MCF 10A (cell line): ENCODE measurements around the gene FPR3. TPM values are rescaled to one million over a fixed set of nuclear protein-coding genes. Genes with fewer than 3 reads are reported as not detected.
A peak's percentile ranks its signal among the peaks of the same experiment; 100 is the strongest.

Experiments
- BruUV-seq: library from RNA; stranded (reverse); fragments of 400-500 nt; replicated peaks from 2 replicates; lab custom pipeline; 2021; lab: Mats Ljungman, UMichigan
- CTCF ChIA-PET: fragments of 300-600 bp; sonication (Branson Sonifier 250); formaldehyde crosslinking; extraction: SDS; loops from one replicate; lab custom pipeline; 2021; ENCODE audit warnings: antibody characterized with exemption, inconsistent platforms; lab: Yijun Ruan, JAX
- POLR2A ChIA-PET: fragments of 300-600, 350-650 bp; sonication (Branson Sonifier 250); formaldehyde crosslinking; extraction: SDS; loops from one replicate; lab custom pipeline; 2020; ENCODE audit warnings: antibody characterized with exemption, inconsistent platforms; lab: Yijun Ruan, JAX
- DNase-seq: peaks from one replicate; pipeline ENCODE4 v3.0.0-alpha.2; 2018; ENCODE audit not compliant: unreplicated experiment
- H3K27ac Mint-ChIP-seq: one replicate; pipeline ENCODE4 v1.8.0; 2022; ENCODE audit warnings: mild to moderate bottlenecking, low read depth, mixed read lengths; ENCODE audit not compliant: unreplicated experiment
- H3K27me3 Mint-ChIP-seq: one replicate; pipeline ENCODE4 v1.8.0; 2022; ENCODE audit warnings: mixed read lengths; ENCODE audit not compliant: insufficient read depth, unreplicated experiment
- H3K36me3 Mint-ChIP-seq: one replicate; pipeline ENCODE4 v1.8.0; 2022; ENCODE audit warnings: mild to moderate bottlenecking, moderate library complexity, mixed read lengths; ENCODE audit not compliant: insufficient read depth, unreplicated experiment
- H3K4me1 Mint-ChIP-seq: one replicate; pipeline ENCODE4 v1.8.0; 2022; ENCODE audit warnings: mixed read lengths; ENCODE audit not compliant: insufficient read depth, unreplicated experiment
- H3K4me3 Mint-ChIP-seq: one replicate; pipeline ENCODE4 v1.8.0; 2022; ENCODE audit warnings: mild to moderate bottlenecking, moderate library complexity, mixed read lengths; ENCODE audit not compliant: unreplicated experiment
- H3K9me3 Mint-ChIP-seq: one replicate; pipeline ENCODE4 v1.8.0; 2022; ENCODE audit warnings: mixed read lengths; ENCODE audit not compliant: unreplicated experiment
- intact Hi-C: fragments of 100-400 bp; cut with micrococcal nuclease; formaldehyde crosslinking; loops from 2 replicates; pipeline ENCODE4 v1.14.1; 2022
- total RNA-seq: library from RNA; stranded (reverse); gene quantifications from 2 replicates; pipeline ENCODE4 v1.2.3, GENCODE V29; 2022
- TF ChIP-seq, protein P1 (sequence below): fragments of 200-600 bp; IDR thresholded peaks from one replicate; pipeline ENCODE4 v1.8.0; 2022; ENCODE audit warnings: antibody characterized with exemption, mild to moderate bottlenecking; ENCODE audit not compliant: unreplicated experiment

The FPR3 gene
- total RNA-seq, 1 experiment from 2014 or later, result not detected

- Mint-ChIP-seq H3K4me3 (no peak overlapping the region), H3K27ac (no peak overlapping the region), H3K27me3 (no peaks in the 10 kb centered on the region), H3K4me1 (peaks cover 29% of the 10 kb centered on the region), H3K36me3 (no peaks in the 10 kb centered on the region), H3K9me3 (no peaks in the 10 kb centered on the region)
- BruUV-seq, result no TSS peak
- TF ChIP-seq, protein P1, sequence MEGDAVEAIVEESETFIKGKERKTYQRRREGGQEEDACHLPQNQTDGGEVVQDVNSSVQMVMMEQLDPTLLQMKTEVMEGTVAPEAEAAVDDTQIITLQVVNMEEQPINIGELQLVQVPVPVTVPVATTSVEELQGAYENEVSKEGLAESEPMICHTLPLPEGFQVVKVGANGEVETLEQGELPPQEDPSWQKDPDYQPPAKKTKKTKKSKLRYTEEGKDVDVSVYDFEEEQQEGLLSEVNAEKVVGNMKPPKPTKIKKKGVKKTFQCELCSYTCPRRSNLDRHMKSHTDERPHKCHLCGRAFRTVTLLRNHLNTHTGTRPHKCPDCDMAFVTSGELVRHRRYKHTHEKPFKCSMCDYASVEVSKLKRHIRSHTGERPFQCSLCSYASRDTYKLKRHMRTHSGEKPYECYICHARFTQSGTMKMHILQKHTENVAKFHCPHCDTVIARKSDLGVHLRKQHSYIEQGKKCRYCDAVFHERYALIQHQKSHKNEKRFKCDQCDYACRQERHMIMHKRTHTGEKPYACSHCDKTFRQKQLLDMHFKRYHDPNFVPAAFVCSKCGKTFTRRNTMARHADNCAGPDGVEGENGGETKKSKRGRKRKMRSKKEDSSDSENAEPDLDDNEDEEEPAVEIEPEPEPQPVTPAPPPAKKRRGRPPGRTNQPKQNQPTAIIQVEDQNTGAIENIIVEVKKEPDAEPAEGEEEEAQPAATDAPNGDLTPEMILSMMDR, result no peak
- intact Hi-C loops, result no loop called here
- DNase-seq, result no peak
- CTCF ChIA-PET, result interaction anchor here (0.6 to 2.7 kb wide), 8 partner anchors 12 to 1425 kb away, joined by 3 to 18 read pairs (median 5); no protein-coding TSS in a partner anchor
- POLR2A ChIA-PET, result interaction anchor here (1.3 to 1.4 kb wide), 2 partner anchors 12 to 331 kb away, joined by 3 to 4 read pairs; no protein-coding TSS in a partner anchor
Observed at GRCh38 chr19:51807925-51808324, 13.0 kb downstream of the FPR3 start.

DNA sequence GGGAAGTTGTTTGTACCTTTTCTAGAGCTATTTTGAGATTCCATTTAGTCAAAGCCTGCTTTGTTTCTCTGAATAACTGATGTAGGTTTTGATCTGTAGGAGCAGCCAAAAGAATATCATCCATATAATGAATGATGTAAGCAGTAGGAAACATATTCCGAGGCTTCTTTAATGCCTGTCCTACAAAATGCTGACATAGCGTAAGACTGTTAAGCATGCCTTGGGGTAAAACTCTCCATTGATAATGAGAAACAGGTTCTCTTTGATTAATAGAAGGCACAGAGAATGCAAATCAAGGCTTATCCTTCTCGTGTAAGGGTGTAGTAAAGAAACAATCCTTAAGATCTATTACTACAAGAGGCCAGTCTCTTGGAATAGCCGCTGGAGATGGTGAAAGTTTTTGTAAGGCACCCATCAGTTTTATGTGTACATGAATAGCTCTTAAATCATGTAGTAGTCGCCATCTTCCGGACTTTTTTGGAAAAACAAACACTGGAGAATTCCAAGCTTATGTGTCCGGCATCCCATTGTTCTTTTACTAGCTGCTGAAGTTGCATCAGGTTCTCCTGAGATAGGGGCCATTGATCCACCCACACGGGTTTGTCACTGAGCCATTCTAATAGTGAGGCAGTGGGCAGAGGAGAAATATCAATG lies 13.5 kb downstream of the FPR3 start:
- DNase-seq, result peak; percentile 81
- TF ChIP-seq, protein P1, result peak; percentile 21
- POLR2A ChIA-PET, result interaction anchor here (0.9 to 1.4 kb wide), 5 partner anchors 10 to 330 kb away, joined by 3 to 4 read pairs (median 3); no protein-coding TSS in a partner anchor
- Mint-ChIP-seq H3K9me3 (no peaks in the 10 kb centered on the region), H3K36me3 (no peaks in the 10 kb centered on the region), H3K27ac (peak overlapping the region; percentile 90), H3K27me3 (no peaks in the 10 kb centered on the region), H3K4me1 (peaks cover 29% of the 10 kb centered on the region), H3K4me3 (no peak overlapping the region)
- no TSS peak for BruUV-seq
- CTCF ChIA-PET, result interaction anchor here (0.6 to 2.7 kb wide), 15 partner anchors 11 to 1425 kb away, joined by 3 to 18 read pairs (median 4); no protein-coding TSS in a partner anchor
- intact Hi-C loops, result no loop called here

- no TSS peak for BruUV-seq
- ChIA-PET CTCF (interaction anchor here (0.8 to 1.6 kb wide), 5 partner anchors 10 to 107 kb away, joined by 3 to 6 read pairs (median 4); no protein-coding TSS in a partner anchor), POLR2A (interaction anchor here (0.6 to 1.4 kb wide), 4 partner anchors 9 to 122 kb away, joined by 3 to 4 read pairs (median 4); no protein-coding TSS in a partner anchor)
- no peaks in the 10 kb centered on the region for H3K9me3 Mint-ChIP-seq
- H3K4me1 Mint-ChIP-seq, result peaks cover 29% of the 10 kb centered on the region
- no peaks in the 10 kb centered on the region for H3K27me3 Mint-ChIP-seq
- TF ChIP-seq, protein P1, result no peak
- H3K4me3 Mint-ChIP-seq, result peak overlapping the region; percentile 46
- H3K27ac Mint-ChIP-seq, result peak overlapping the region; percentile 90
- no peaks in the 10 kb centered on the region for H3K36me3 Mint-ChIP-seq
- intact Hi-C loops, result loop anchor here (1.0 to 5.0 kb wide), 2 partner anchors 24 to 428 kb away; no protein-coding TSS in a partner anchor
- DNase-seq, result peak; percentile 63
Observed at GRCh38 chr19:51809787-51810186, 14.8 kb downstream of the FPR3 start.

DNA sequence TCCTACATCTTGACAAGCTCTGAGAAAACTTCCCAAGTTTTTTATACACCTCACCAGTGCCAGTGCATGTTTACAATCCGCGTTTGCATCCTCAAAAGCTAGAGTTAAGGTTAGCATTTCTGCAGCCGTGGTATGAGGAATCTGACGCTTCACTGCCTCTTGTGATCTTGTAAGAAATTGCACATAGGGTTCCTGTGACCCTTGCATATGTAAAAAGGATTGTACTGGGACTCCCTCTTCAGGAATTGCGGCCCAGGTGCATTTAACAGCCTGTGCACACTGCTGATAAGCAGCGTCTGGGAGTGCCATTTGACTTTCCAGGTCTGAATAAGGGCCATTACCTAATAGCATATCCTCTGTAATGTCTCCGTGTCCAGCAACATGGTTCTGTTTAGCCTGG lies 15.3 kb downstream of the FPR3 start:
- peak overlapping the region; percentile 90 for H3K27ac Mint-ChIP-seq
- H3K4me1 Mint-ChIP-seq, result peaks cover 29% of the 10 kb centered on the region
- ChIA-PET CTCF (interaction anchor here (0.8 to 1.2 kb wide), 3 partner anchors 10 to 107 kb away, joined by 3 to 6 read pairs (median 3); no protein-coding TSS in a partner anchor), POLR2A (interaction anchor here (0.6 to 0.8 kb wide), 3 partner anchors 8 to 122 kb away, joined by 3 to 4 read pairs (median 4); no protein-coding TSS in a partner anchor)
- H3K9me3 Mint-ChIP-seq, result no peaks in the 10 kb centered on the region
- TF ChIP-seq, protein P1, result peak; percentile 36
- intact Hi-C loops, result loop anchor here (1.0 to 5.0 kb wide), 2 partner anchors 25 to 427 kb away; no protein-coding TSS in a partner anchor
- H3K4me3 Mint-ChIP-seq, result peak overlapping the region; percentile 46
- no peaks in the 10 kb centered on the region for H3K27me3 Mint-ChIP-seq
- no TSS peak for BruUV-seq
- peak; percentile 72 for DNase-seq
- H3K36me3 Mint-ChIP-seq, result no peaks in the 10 kb centered on the region
